Left ventricle myocardium inferior (tissue), 1 donor: ENCODE results near the gene HOXA13. TPM values are rescaled to one million over a fixed set of nuclear protein-coding genes. Genes with fewer than 3 reads are reported as not detected.

Experiments
- DNase-seq: peaks from one replicate; pipeline ENCODE4 v3.0.0-alpha.2; 2020
- H3K27ac ChIP-seq: fragments of 200-600 bp; replicated peaks from 2 replicates; pipeline ENCODE4 v1.8.0; 2021
- H3K27me3 ChIP-seq: fragments of 200-600 bp; 2 replicates; pipeline ENCODE4 v1.8.0; 2021; ENCODE audit warnings: low read depth
- H3K36me3 ChIP-seq: fragments of 200-600 bp; 2 replicates; pipeline ENCODE4 v1.8.0; 2021
- H3K4me1 ChIP-seq: fragments of 200-600 bp; 2 replicates; pipeline ENCODE4 v1.8.0; 2021
- H3K4me3 ChIP-seq: fragments of 200-600 bp; 2 replicates; pipeline ENCODE4 v1.8.0; 2021; ENCODE audit warnings: mild to moderate bottlenecking, moderate library complexity
- H3K9me3 ChIP-seq: fragments of 200-600 bp; replicated peaks from 2 replicates; pipeline ENCODE4 v1.8.0; 2021
- intact Hi-C: fragments of 100-400 bp; cut with micrococcal nuclease; formaldehyde crosslinking; loops from one replicate; pipeline ENCODE4 v1.11.0; 2022
- total RNA-seq: library from RNA; stranded (reverse); fragmentation: NEBNext Ultra II Directional; extraction: Animal tissue kit (Norgen Biotek cat#: 25700); gene quantifications from one replicate; pipeline ENCODE4 v1.2.1, GENCODE V29; 2021
- TF ChIP-seq, protein P1 (sequence below): fragments of 200-600 bp; IDR thresholded peaks from 2 replicates; pipeline ENCODE4 v1.8.0; 2021; ENCODE audit warnings: antibody characterized with exemption, mild to moderate bottlenecking, borderline replicate concordance
- donor health status: DM: no; HTN: yes; CAD: no; lungs with severe emphysema.

HOXA13 gene
- total RNA-seq, 1 donor from 2014 or later = not detected

DNA sequence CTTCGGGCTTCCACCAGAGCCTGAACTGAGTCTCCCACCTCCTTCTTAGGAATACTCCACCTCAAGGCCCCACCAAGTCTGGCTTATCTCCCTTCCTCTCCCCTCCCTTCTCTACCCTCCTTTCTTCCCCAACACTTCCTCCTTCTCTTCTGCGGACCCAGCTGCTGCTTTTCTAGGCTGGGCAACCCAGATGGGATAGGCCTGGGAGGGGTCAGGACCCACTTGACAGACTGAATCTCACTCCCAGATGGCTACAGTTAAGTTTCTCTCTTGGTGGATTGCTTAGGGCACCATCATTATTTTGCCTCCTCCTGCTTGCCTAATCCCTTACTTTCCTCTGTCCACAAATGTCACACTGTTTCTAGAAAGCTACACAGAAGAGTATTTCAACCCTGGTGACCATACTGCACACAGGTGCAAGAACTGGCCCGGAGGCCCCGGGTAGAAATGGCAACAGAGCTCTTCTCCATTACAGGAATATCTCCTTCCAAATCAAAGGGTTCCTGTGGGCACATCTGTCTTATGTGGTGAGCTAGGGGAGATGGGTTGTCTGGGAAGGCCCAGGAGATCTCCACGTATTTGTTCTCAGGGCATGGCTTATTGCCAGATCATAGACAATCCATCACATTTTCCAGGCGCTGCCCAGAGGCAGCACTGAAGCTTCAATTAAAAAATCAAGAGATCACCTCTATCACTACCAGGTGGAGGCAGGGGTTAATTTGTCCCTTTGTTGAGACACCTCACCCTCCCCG is 9.7 kb downstream of the HOXA13 start:
- Histone ChIP-seq H3K4me3 (no peak overlapping the region), H3K9me3 (no peaks in the 10 kb centered on the region), H3K36me3 (no peaks in the 10 kb centered on the region), H3K27ac (no peak overlapping the region), H3K27me3 (peaks cover 100% of the 10 kb centered on the region), H3K4me1 (peaks cover 50% of the 10 kb centered on the region)
- TF ChIP-seq, protein P1, sequence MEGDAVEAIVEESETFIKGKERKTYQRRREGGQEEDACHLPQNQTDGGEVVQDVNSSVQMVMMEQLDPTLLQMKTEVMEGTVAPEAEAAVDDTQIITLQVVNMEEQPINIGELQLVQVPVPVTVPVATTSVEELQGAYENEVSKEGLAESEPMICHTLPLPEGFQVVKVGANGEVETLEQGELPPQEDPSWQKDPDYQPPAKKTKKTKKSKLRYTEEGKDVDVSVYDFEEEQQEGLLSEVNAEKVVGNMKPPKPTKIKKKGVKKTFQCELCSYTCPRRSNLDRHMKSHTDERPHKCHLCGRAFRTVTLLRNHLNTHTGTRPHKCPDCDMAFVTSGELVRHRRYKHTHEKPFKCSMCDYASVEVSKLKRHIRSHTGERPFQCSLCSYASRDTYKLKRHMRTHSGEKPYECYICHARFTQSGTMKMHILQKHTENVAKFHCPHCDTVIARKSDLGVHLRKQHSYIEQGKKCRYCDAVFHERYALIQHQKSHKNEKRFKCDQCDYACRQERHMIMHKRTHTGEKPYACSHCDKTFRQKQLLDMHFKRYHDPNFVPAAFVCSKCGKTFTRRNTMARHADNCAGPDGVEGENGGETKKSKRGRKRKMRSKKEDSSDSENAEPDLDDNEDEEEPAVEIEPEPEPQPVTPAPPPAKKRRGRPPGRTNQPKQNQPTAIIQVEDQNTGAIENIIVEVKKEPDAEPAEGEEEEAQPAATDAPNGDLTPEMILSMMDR = no peak
- intact Hi-C loops = no loop called here
- DNase-seq = no peak

- H3K27me3 ChIP-seq = peaks cover 100% of the 10 kb centered on the region
- intact Hi-C loops = no loop called here
- TF ChIP-seq, protein P1 = no peak
- peaks cover 57% of the 10 kb centered on the region for H3K4me1 ChIP-seq
- H3K4me3 ChIP-seq = peak overlapping the region; percentile 50
- DNase-seq = no peak
- H3K36me3 ChIP-seq = no peaks in the 10 kb centered on the region
- no peak overlapping the region for H3K27ac ChIP-seq
- H3K9me3 ChIP-seq = no peaks in the 10 kb centered on the region
These were observed 10.4 kb downstream of the HOXA13 start for GRCh38 chr7:27189295-27189996.

DNA sequence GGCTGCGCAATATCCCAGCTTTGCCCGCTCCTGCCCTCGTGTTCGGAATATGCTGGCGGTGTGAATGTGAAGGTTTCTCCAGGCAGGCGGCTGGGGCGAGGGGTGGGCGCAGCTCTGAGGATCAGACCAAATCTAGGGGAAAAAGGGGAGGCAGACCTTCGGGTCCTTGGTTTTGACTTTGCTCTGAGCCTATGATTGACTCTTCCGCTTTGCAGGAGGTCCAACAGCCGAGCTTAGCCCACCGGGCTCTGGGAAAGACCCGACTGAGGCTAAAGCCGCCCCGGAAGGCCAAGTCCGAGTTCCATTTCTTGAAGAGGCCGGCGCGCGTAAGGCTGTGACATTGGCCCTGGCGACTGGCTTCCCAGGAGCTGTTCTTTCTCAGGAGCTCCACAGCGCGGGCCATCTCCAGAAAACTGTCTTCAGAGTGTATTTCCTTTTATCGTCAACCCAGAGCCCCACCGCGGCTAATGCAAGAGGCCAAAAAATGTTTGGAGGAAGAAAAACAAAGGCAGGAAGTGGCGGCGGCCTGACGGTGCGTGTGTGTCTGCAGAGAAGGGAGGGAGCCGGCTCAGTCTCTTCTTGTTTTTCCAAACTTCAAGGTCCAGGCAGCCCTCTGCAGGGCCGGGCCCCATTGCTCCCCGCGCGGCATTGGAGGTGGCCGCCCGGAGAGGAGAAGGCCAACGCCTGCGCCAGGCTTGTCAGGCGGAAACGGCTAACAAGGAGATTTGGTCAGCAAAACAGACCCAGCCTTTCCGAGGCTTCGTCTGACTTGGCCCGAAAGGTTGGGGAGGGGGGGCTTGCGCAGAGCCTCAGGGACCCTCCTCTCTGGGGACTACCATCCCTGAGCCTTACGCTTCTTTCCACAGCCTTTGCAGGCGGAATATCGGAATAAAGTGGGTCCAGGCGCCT is 11.3 kb downstream of the HOXA13 start:
- H3K4me1 ChIP-seq = peaks cover 64% of the 10 kb centered on the region
- H3K27ac ChIP-seq = no peak overlapping the region
- H3K4me3 ChIP-seq = peak overlapping the region; percentile 50

GRCh38 chr7:27187475-27188385 is 12.2 kb downstream of the HOXA13 start:
- Histone ChIP-seq H3K36me3 (no peaks in the 10 kb centered on the region), H3K9me3 (no peaks in the 10 kb centered on the region), H3K27me3 (peaks cover 100% of the 10 kb centered on the region), H3K4me3 (peak overlapping the region; percentile 50), H3K27ac (no peak overlapping the region), H3K4me1 (peaks cover 62% of the 10 kb centered on the region)
- no peak for DNase-seq
- intact Hi-C loops = no loop called here
- TF ChIP-seq, protein P1 = no peak

More for the DNA sequence above, 11.3 kb downstream of the HOXA13 start:
- intact Hi-C loops = no loop called here
- DNase-seq = no peak
- TF ChIP-seq, protein P1 = no peak
- peaks cover 100% of the 10 kb centered on the region for H3K27me3 ChIP-seq
- no peaks in the 10 kb centered on the region for H3K36me3 ChIP-seq
- no peaks in the 10 kb centered on the region for H3K9me3 ChIP-seq
